K562 (cell line): Measurements from ENCODE around the gene AFAP1. TPM values are rescaled to one million over a fixed set of nuclear protein-coding genes. Genes with fewer than 3 reads are reported as not detected.
A peak's percentile ranks its signal among the peaks of the same experiment; 100 is the strongest.

Source experiments
- CBFA2T2 ChIP-seq: fragments of 450-650 bp; conservative IDR thresholded peaks from 2 replicates; pipeline ENCODE4 v1.6.1; 2017; ENCODE audit warnings: mild to moderate bottlenecking
- CTBP1 ChIP-seq: fragments of 450-650 bp; IDR thresholded peaks from 2 replicates; pipeline ENCODE4 v1.6.1; 2016; ENCODE audit warnings: borderline replicate concordance
- FOXP4 ChIP-seq: sonication (generic); formaldehyde crosslinking; IDR thresholded peaks from 2 replicates; pipeline ENCODE4 v1.8.0; 2022; ENCODE audit warnings: mild to moderate bottlenecking, missing genetic modification reagents, borderline replicate concordance
- HIVEP1 ChIP-seq: fragments of 250-450 bp; sonication (Bioruptor Pico); IDR thresholded peaks from 2 replicates; pipeline ENCODE4 v1.4.0; 2020; ENCODE audit warnings: mild to moderate bottlenecking
- POLR2H ChIP-seq: IDR thresholded peaks from 2 replicates; pipeline ENCODE4 v1.6.1; 2016; ENCODE audit warnings: missing genetic modification characterization, low read depth, mild to moderate bottlenecking, control low read depth, missing compliant biosample characterization, moderate library complexity
- RBM15 ChIP-seq: fragments of 200-400 bp; formaldehyde crosslinking; IDR thresholded peaks from 2 replicates; pipeline ENCODE4 v1.6.1; 2018; ENCODE audit warnings: mild to moderate bottlenecking, low read length, moderate library complexity; ENCODE audit not compliant: insufficient read depth
- SMARCA5 ChIP-seq: fragments of 450-650 bp; IDR thresholded peaks from 2 replicates; pipeline ENCODE4 v1.6.1; 2016
- SMARCE1 ChIP-seq: fragments of 450-650 bp; IDR thresholded peaks from 2 replicates; pipeline ENCODE4 v1.7.1; 2016; ENCODE audit warnings: mild to moderate bottlenecking
- USF2 ChIP-seq: sonication (generic); formaldehyde crosslinking; IDR thresholded peaks from 2 replicates; pipeline ENCODE4 v1.5.0; 2020; ENCODE audit warnings: missing genetic modification reagents
- XRCC5 ChIP-seq: fragments of 200-400 bp; formaldehyde crosslinking; IDR thresholded peaks from 2 replicates; pipeline ENCODE4 v1.6.1; 2017; ENCODE audit warnings: low read depth, mild to moderate bottlenecking, low read length
- ZNF165 ChIP-seq: fragments of 250-450 bp; sonication (Bioruptor Pico); IDR thresholded peaks from 2 replicates; pipeline ENCODE4 v1.4.0; 2020; ENCODE audit warnings: borderline replicate concordance
- ZNF584 ChIP-seq: fragments of 200-800 bp; sonication (Bioruptor generic); IDR thresholded peaks from 2 replicates; pipeline ENCODE4 v1.6.1; 2016; ENCODE audit warnings: low read depth, mild to moderate bottlenecking, missing genetic modification characterization, missing compliant biosample characterization
- polyA plus RNA-seq, 8 experiments: library from polyadenylated mRNA; depleted of rRNA in 4 of 8; stranded (reverse) in 5 of 8; unstranded in 3 of 8; fragments of >200 nt; fragmentation: Nextera tagmentation in 2 of 8; fragmentation: Illumina TruSeq in 1 of 8; extraction: Ambion mirVana in 2 of 8; extraction: Trizol in 1 of 8; gene quantifications; 2 replicates each; pipeline versions ENCODE4 v1.2.1 to v1.2.3, GENCODE V29; 2011 to 2014; ENCODE audit warnings: inconsistent platforms in 1 of 8, missing spikeins in 1 of 8
- total RNA-seq, 7 experiments: library from RNA; depleted of rRNA in 6 of 7; stranded (reverse); fragments of >200 nt in 6 of 7; fragmentation: Illumina TruSeq in 2 of 7; extraction: Trizol in 2 of 7; gene quantifications; 2 replicates each; pipeline versions ENCODE4 v1.2.1 to v1.2.3, GENCODE V29; 2011 to 2021; ENCODE audit warnings: low replicate concordance in 1 of 7
- TF ChIP-seq, protein P1 (sequence below), 2 experiments: IDR thresholded peaks in 1 of 2; conservative IDR thresholded peaks in 1 of 2; 2 replicates each; pipeline ENCODE4 v1.6.1; 2016; ENCODE audit warnings: low read depth in 2 of 2, mild to moderate bottlenecking in 1 of 2, missing compliant biosample characterization in 1 of 2, missing genetic modification characterization in 1 of 2, moderate library complexity in 1 of 2
- TF ChIP-seq, protein P2 (sequence below): fragments of 200-800 bp; sonication (Bioruptor generic); IDR thresholded peaks from 2 replicates; pipeline ENCODE4 v1.6.1; 2016; ENCODE audit warnings: missing genetic modification characterization, missing compliant biosample characterization
- TF ChIP-seq, protein P3 (sequence below): fragments of 450-650 bp; formaldehyde crosslinking; IDR thresholded peaks from 2 replicates; pipeline ENCODE4 v1.4.0; 2022; ENCODE audit warnings: missing genetic modification characterization

Gene AFAP1
- total and polyA plus RNA-seq, 9 of the 15 experiments (the other 6 are each of a cell fraction or from before 2014, with no cell fraction given): 0.07 to 0.42 (median 0.12) TPM; not detected in 1

GRCh38 chr4:7831330-7831729 is 108.3 kb downstream of the AFAP1 start (continued):
- TF ChIP-seq, protein P1, sequence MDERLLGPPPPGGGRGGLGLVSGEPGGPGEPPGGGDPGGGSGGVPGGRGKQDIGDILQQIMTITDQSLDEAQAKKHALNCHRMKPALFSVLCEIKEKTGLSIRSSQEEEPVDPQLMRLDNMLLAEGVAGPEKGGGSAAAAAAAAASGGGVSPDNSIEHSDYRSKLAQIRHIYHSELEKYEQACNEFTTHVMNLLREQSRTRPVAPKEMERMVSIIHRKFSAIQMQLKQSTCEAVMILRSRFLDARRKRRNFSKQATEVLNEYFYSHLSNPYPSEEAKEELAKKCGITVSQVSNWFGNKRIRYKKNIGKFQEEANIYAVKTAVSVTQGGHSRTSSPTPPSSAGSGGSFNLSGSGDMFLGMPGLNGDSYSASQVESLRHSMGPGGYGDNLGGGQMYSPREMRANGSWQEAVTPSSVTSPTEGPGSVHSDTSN (CRISPR knock-in tag; IDR thresholded peaks at IDR 0.05; ENCODE audit: low read depth): no peak
- TF ChIP-seq, protein P1 (tag; conservative IDR thresholded peaks at IDR 0.05; ENCODE audit: low read depth): no peak
- TF ChIP-seq ZNF584 (no peak), CTBP1 (no peak), FOXP4 (CRISPR knock-in tag) (no peak), SMARCE1 (0 out of 2 replicates have a peak, but pooled peaks have one; percentile 28), RBM15 (no peak), CBFA2T2 (peak; percentile 23), USF2 (CRISPR knock-in tag) (no peak), XRCC5 (no peak), SMARCA5 (no peak), HIVEP1 (CRISPR knock-in tag) (no peak), POLR2H (tag) (0 out of 2 replicates have a peak, but pooled peaks have one; percentile 27), ZNF165 (no peak)
- TF ChIP-seq, protein P2, sequence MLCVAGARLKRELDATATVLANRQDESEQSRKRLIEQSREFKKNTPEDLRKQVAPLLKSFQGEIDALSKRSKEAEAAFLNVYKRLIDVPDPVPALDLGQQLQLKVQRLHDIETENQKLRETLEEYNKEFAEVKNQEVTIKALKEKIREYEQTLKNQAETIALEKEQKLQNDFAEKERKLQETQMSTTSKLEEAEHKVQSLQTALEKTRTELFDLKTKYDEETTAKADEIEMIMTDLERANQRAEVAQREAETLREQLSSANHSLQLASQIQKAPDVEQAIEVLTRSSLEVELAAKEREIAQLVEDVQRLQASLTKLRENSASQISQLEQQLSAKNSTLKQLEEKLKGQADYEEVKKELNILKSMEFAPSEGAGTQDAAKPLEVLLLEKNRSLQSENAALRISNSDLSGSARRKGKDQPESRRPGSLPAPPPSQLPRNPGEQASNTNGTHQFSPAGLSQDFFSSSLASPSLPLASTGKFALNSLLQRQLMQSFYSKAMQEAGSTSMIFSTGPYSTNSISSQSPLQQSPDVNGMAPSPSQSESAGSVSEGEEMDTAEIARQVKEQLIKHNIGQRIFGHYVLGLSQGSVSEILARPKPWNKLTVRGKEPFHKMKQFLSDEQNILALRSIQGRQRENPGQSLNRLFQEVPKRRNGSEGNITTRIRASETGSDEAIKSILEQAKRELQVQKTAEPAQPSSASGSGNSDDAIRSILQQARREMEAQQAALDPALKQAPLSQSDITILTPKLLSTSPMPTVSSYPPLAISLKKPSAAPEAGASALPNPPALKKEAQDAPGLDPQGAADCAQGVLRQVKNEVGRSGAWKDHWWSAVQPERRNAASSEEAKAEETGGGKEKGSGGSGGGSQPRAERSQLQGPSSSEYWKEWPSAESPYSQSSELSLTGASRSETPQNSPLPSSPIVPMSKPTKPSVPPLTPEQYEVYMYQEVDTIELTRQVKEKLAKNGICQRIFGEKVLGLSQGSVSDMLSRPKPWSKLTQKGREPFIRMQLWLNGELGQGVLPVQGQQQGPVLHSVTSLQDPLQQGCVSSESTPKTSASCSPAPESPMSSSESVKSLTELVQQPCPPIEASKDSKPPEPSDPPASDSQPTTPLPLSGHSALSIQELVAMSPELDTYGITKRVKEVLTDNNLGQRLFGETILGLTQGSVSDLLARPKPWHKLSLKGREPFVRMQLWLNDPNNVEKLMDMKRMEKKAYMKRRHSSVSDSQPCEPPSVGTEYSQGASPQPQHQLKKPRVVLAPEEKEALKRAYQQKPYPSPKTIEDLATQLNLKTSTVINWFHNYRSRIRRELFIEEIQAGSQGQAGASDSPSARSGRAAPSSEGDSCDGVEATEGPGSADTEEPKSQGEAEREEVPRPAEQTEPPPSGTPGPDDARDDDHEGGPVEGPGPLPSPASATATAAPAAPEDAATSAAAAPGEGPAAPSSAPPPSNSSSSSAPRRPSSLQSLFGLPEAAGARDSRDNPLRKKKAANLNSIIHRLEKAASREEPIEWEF (CRISPR knock-in tag): no peak
- TF ChIP-seq, protein P3, sequence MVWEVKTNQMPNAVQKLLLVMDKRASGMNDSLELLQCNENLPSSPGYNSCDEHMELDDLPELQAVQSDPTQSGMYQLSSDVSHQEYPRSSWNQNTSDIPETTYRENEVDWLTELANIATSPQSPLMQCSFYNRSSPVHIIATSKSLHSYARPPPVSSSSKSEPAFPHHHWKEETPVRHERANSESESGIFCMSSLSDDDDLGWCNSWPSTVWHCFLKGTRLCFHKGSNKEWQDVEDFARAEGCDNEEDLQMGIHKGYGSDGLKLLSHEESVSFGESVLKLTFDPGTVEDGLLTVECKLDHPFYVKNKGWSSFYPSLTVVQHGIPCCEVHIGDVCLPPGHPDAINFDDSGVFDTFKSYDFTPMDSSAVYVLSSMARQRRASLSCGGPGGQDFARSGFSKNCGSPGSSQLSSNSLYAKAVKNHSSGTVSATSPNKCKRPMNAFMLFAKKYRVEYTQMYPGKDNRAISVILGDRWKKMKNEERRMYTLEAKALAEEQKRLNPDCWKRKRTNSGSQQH (CRISPR knock-in tag): no peak
